PC-9 (cell line): ENCODE measurements around the gene TSPAN12. TPM values are rescaled to one million over a fixed set of nuclear protein-coding genes. Genes with fewer than 3 reads are reported as not detected.

Experiments
- BruUV-seq: library from RNA; stranded (reverse); fragments of 400-500 nt; replicated peaks from 2 replicates; lab custom pipeline; 2021; lab: Mats Ljungman, UMichigan
- CTCF ChIA-PET: fragments of 300-600 bp; sonication (Branson Sonifier 250); formaldehyde crosslinking; loops from one replicate; lab custom pipeline; 2022; ENCODE audit warnings: antibody characterized with exemption; lab: Charles Lee
- POLR2A ChIA-PET: fragments of 300-600 bp; sonication (Branson Sonifier 250); formaldehyde crosslinking; loops from one replicate; lab custom pipeline; 2022; ENCODE audit warnings: antibody characterized with exemption; ENCODE audit not compliant: unreplicated experiment; lab: Charles Lee
- DNase-seq, 2 experiments: peaks; one replicate each; pipeline versions ENCODE4 v3.0.0 to v3.0.0-alpha.2; 2015 to 2022; ENCODE audit warnings: mixed read lengths in 1 of 2
- H2AFZ ChIP-seq: fragments of 200-600 bp; sonication (generic); 2 replicates; pipeline ENCODE4 v1.8.1; 2017; ENCODE audit warnings: antibody characterized with exemption
- H3F3A ChIP-seq: fragments of 200-600 bp; sonication (generic); 2 replicates; pipeline ENCODE4 v1.8.1; 2017; ENCODE audit warnings: antibody characterized with exemption, mild to moderate bottlenecking, low read depth; ENCODE audit not compliant: insufficient read depth
- H3K27ac ChIP-seq: fragments of 200-600 bp; sonication (generic); 2 replicates; pipeline ENCODE4 v1.6.1; 2016; ENCODE audit warnings: mixed run types
- H3K27me3 ChIP-seq: fragments of 200-600 bp; sonication (generic); 2 replicates; pipeline ENCODE4 v1.6.1; 2016; ENCODE audit warnings: low read depth, mixed run types; ENCODE audit not compliant: insufficient read depth
- H3K36me3 ChIP-seq: fragments of 200-600 bp; sonication (generic); 2 replicates; pipeline ENCODE4 v1.6.1; 2016; ENCODE audit warnings: low read depth, mixed run types
- H3K4me1 ChIP-seq: fragments of 200-600 bp; sonication (generic); replicated peaks from 2 replicates; pipeline ENCODE4 v1.6.1; 2016; ENCODE audit warnings: mixed run types; ENCODE audit not compliant: insufficient read depth
- H3K4me2 ChIP-seq: fragments of 200-600 bp; sonication (generic); 2 replicates; pipeline ENCODE4 v1.6.1; 2017; ENCODE audit warnings: mixed run types
- H3K4me3 ChIP-seq: fragments of 200-600 bp; sonication (generic); 2 replicates; pipeline ENCODE4 v1.6.1; 2016; ENCODE audit warnings: mixed run types
- H3K79me2 ChIP-seq: fragments of 200-600 bp; sonication (generic); 2 replicates; pipeline ENCODE4 v1.6.1; 2017; ENCODE audit warnings: low read depth, mixed run types
- H3K9me2 ChIP-seq: fragments of 200-600 bp; sonication (generic); 2 replicates; pipeline ENCODE4 v1.8.1; 2017; ENCODE audit warnings: mild to moderate bottlenecking; ENCODE audit not compliant: insufficient read depth
- H3K9me3 ChIP-seq: fragments of 200-600 bp; sonication (generic); 2 replicates; pipeline ENCODE4 v1.8.1; 2016; ENCODE audit warnings: low read depth; ENCODE audit not compliant: insufficient read depth
- H4K20me1 ChIP-seq: fragments of 200-600 bp; sonication (generic); 2 replicates; pipeline ENCODE4 v1.8.1; 2017; ENCODE audit not compliant: insufficient read depth
- CTCF ChIP-seq: fragments of 200-600 bp; sonication (generic); conservative IDR thresholded peaks from 2 replicates; pipeline ENCODE4 v1.6.1; 2017; ENCODE audit warnings: mixed run types, antibody characterized with exemption, mild to moderate bottlenecking, moderate library complexity
- EZH2 ChIP-seq: fragments of 200-600 bp; sonication (generic); IDR thresholded peaks from 2 replicates; pipeline ENCODE4 v1.8.0; 2017; ENCODE audit warnings: antibody characterized with exemption, low read depth
- intact Hi-C: fragments of 100-400 bp; cut with micrococcal nuclease; formaldehyde crosslinking; loops from one replicate; pipeline ENCODE4 v1.10.0; 2022; ENCODE audit not compliant: unreplicated experiment
- total RNA-seq: library from RNA; stranded (reverse); gene quantifications from 2 replicates; pipeline ENCODE4 v1.2.3, GENCODE V29; 2021

Gene TSPAN12
- total RNA-seq, 1 experiment from 2014 or later: 5.8 TPM

DNA sequence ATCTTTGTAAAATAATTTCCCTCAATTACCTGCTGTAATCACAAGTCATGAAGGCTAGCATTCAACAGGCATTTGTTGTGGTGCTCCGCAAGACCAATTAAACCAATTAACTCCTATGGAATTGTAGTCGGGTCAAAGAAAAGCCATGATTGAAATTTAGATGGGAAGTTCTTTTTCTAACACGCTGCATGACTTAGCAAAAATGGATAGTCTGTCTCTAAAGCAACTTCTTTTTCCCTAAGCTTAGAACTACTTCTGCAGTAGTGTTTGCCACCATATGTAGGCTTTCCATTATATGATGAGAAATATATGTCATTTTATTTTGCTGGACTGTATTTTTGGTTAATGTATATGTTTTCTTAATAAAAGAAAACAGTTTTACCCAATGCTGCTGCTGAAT is 119.1 kb downstream of the TSPAN12 start:
- H3K79me2 ChIP-seq: no peaks in the 10 kb centered on the region
- no peak for DNase-seq
- no peak overlapping the region for H3K4me3 ChIP-seq
- peaks cover 10% of the 10 kb centered on the region for H3K4me1 ChIP-seq
- H3K9me3 ChIP-seq: no peaks in the 10 kb centered on the region
- no peaks in the 10 kb centered on the region for H3F3A ChIP-seq
- no peaks in the 10 kb centered on the region for H3K36me3 ChIP-seq
- no peak overlapping the region for H3K4me2 ChIP-seq
- H2AFZ ChIP-seq: peak overlapping the region; percentile 59; the same call in 1 of the 2 replicates
- no peak for TF ChIP-seq CTCF
- no peak for TF ChIP-seq EZH2
- H3K27ac ChIP-seq: no peak overlapping the region
- no TSS peak for BruUV-seq
- ChIA-PET CTCF (no interaction called here), POLR2A (no interaction called here)
- intact Hi-C loops: no loop called here
- no peaks in the 10 kb centered on the region for H3K27me3 ChIP-seq
- H4K20me1 ChIP-seq: no peaks in the 10 kb centered on the region
- no peaks in the 10 kb centered on the region for H3K9me2 ChIP-seq

Other genes with a start within 250 kb of the TSPAN12 start
- gene ING3, start 92.6 kb upstream of the TSPAN12 start, total RNA-seq: 10.9 and 16.4 TPM in 2 replicates
- gene CPED1, start 130.6 kb upstream of the TSPAN12 start, total RNA-seq: 1.2 and 2.4 TPM in 2 replicates